GM12878 (cell line): ENCODE data around the gene LRP4. TPM values are rescaled to one million over a fixed set of nuclear protein-coding genes. Genes with fewer than 3 reads are reported as not detected.

Experiments used
- IKZF1 ChIP-seq: fragments of 450-650 bp; conservative IDR thresholded peaks from 2 replicates; pipeline ENCODE4 v1.6.1; 2017; ENCODE audit warnings: antibody characterized with exemption, mild to moderate bottlenecking
- ZNF622 ChIP-seq: fragments of 450-650 bp; IDR thresholded peaks from 2 replicates; pipeline ENCODE4 v1.6.1; 2017; ENCODE audit warnings: mild to moderate bottlenecking, inconsistent platforms
- polyA plus RNA-seq, 11 experiments: library from polyadenylated mRNA; depleted of rRNA in 4 of 11; unstranded in 6 of 11; stranded (reverse) in 5 of 11; fragments of >200 nt; fragmentation: Nextera tagmentation in 4 of 11; fragmentation: Illumina TruSeq in 1 of 11; extraction: Ambion mirVana in 4 of 11; extraction: Trizol in 1 of 11; gene quantifications; 1 replicate in 1 of 11; 2 replicates in 10 of 11; pipeline versions ENCODE4 v1.2.1 to v1.2.3, GENCODE V29; 2011 to 2016; ENCODE audit warnings: inconsistent platforms in 2 of 11, missing spikeins in 2 of 11, low read depth in 1 of 11
- total RNA-seq, 4 experiments: library from RNA; depleted of rRNA in 3 of 4; stranded (reverse); fragments of >200 nt in 3 of 4; fragmentation: Illumina TruSeq in 1 of 4; extraction: Trizol in 1 of 4; gene quantifications; 2 replicates each; pipeline versions ENCODE4 v1.2.1 to v1.2.3, GENCODE V29; 2013 to 2021
- TF ChIP-seq, protein P1 (sequence below): IDR thresholded peaks from 2 replicates; pipeline ENCODE4 v1.6.1; 2012; ENCODE audit warnings: improper control_type of control experiment, low read depth, low read length; ENCODE audit not compliant: insufficient replicate concordance
- TF ChIP-seq, protein P2 (sequence below): fragments of 450-650 bp; formaldehyde crosslinking; IDR thresholded peaks from 2 replicates; pipeline ENCODE4 v1.4.0; 2022; ENCODE audit warnings: mild to moderate bottlenecking, moderate library complexity
- TF ChIP-seq, protein P3 (sequence below): fragments of 450-650 bp; IDR thresholded peaks from 2 replicates; pipeline ENCODE4 v1.6.1; 2016; ENCODE audit warnings: mild to moderate bottlenecking

The LRP4 gene
- total and polyA plus RNA-seq, 10 of the 15 experiments (the other 5 are each of a cell fraction or from before 2014, with no cell fraction given): under 0.01 to 0.06 (median 0.03) TPM; not detected in 6

DNA sequence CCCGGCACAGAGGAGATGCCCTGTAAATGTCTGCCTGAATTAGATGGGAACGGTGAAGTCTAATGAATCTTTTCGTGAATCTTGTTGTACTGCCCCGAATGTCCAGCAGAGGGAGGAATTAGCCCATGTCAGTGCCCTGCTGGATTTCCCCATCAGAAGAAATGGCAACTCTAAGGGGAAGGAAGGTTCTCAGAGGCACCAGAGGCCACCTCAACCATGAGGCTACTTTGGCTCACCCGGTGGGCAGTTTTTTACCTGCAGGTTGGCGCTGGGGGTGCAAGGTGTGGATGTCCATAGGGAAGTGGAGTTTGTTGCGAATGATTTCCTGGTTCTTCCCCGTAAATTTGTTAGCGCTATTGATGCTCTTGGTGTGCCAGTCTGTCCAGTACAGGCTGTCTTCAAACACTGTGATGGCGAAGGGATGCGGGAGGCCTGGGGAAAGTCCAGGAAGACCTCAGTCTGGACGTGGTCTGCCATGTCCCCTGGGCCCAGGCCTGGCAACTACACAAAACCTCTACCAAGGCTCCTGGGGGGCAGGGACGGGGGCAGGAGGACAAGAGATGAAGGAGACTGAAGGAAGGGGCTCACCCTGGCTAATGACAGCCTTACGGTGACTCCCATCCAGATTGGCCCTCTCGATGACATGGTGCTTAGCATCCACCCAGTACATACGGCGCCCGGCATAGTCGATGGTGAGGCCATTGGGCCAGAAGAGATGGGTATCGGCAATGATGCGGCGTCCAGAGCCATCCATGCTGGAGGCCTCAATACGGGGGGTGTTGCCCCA is 28.5 kb downstream of the LRP4 start (continued):
- TF ChIP-seq, protein P1, sequence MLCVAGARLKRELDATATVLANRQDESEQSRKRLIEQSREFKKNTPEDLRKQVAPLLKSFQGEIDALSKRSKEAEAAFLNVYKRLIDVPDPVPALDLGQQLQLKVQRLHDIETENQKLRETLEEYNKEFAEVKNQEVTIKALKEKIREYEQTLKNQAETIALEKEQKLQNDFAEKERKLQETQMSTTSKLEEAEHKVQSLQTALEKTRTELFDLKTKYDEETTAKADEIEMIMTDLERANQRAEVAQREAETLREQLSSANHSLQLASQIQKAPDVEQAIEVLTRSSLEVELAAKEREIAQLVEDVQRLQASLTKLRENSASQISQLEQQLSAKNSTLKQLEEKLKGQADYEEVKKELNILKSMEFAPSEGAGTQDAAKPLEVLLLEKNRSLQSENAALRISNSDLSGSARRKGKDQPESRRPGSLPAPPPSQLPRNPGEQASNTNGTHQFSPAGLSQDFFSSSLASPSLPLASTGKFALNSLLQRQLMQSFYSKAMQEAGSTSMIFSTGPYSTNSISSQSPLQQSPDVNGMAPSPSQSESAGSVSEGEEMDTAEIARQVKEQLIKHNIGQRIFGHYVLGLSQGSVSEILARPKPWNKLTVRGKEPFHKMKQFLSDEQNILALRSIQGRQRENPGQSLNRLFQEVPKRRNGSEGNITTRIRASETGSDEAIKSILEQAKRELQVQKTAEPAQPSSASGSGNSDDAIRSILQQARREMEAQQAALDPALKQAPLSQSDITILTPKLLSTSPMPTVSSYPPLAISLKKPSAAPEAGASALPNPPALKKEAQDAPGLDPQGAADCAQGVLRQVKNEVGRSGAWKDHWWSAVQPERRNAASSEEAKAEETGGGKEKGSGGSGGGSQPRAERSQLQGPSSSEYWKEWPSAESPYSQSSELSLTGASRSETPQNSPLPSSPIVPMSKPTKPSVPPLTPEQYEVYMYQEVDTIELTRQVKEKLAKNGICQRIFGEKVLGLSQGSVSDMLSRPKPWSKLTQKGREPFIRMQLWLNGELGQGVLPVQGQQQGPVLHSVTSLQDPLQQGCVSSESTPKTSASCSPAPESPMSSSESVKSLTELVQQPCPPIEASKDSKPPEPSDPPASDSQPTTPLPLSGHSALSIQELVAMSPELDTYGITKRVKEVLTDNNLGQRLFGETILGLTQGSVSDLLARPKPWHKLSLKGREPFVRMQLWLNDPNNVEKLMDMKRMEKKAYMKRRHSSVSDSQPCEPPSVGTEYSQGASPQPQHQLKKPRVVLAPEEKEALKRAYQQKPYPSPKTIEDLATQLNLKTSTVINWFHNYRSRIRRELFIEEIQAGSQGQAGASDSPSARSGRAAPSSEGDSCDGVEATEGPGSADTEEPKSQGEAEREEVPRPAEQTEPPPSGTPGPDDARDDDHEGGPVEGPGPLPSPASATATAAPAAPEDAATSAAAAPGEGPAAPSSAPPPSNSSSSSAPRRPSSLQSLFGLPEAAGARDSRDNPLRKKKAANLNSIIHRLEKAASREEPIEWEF: no peak
- TF ChIP-seq, protein P2, sequence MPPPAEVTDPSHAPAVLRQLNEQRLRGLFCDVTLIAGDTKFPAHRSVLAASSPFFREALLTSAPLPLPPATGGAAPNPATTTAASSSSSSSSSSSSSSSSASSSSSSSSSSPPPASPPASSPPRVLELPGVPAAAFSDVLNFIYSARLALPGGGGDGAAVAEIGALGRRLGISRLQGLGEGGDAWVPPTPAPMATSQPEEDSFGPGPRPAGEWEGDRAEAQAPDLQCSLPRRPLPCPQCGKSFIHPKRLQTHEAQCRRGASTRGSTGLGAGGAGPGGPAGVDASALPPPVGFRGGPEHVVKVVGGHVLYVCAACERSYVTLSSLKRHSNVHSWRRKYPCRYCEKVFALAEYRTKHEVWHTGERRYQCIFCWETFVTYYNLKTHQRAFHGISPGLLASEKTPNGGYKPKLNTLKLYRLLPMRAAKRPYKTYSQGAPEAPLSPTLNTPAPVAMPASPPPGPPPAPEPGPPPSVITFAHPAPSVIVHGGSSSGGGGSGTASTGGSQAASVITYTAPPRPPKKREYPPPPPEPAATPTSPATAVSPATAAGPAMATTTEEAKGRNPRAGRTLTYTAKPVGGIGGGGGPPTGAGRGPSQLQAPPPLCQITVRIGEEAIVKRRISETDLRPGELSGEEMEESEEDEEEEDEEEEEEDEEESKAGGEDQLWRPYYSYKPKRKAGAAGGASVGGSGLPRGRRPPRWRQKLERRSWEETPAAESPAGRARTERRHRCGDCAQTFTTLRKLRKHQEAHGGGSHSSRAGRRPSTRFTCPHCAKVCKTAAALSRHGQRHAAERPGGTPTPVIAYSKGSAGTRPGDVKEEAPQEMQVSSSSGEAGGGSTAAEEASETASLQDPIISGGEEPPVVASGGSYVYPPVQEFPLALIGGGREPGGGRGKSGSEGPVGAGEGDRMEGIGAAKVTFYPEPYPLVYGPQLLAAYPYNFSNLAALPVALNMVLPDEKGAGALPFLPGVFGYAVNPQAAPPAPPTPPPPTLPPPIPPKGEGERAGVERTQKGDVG (CRISPR knock-in tag): no peak
- TF ChIP-seq ZNF622 (no peak), IKZF1 (no peak)
- TF ChIP-seq, protein P3, sequence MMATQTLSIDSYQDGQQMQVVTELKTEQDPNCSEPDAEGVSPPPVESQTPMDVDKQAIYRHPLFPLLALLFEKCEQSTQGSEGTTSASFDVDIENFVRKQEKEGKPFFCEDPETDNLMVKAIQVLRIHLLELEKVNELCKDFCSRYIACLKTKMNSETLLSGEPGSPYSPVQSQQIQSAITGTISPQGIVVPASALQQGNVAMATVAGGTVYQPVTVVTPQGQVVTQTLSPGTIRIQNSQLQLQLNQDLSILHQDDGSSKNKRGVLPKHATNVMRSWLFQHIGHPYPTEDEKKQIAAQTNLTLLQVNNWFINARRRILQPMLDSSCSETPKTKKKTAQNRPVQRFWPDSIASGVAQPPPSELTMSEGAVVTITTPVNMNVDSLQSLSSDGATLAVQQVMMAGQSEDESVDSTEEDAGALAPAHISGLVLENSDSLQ: no peak
